ENCODE results near the gene ARPC5L.

- TF ChIP-seq EZH2 (IDR thresholded peaks at IDR 0.05; ENCODE audit: low read depth) (no peak), CTCF (conservative IDR thresholded peaks at IDR 0.05) (no peak; the same call in 1 of the 2 replicates)
These were observed at the start of gene ARPC5L, which contains the start of gene RPL35 for GRCh38 chr9:124861342-124862229.

Data from PC-9 (cell line).